A549 (cell line): ENCODE results near the gene MEIOSIN. TPM values are rescaled to one million over a fixed set of nuclear protein-coding genes. Genes with fewer than 3 reads are reported as not detected.

Experiments
- ATAC-seq, 2 experiments: fragments of 200-7000 bp in 1 of 2; fragments of >200 bp in 1 of 2; cut with Nextera tagmentation in 1 of 2; cut with Tn5 transposase in 1 of 2; 3 replicates each; pipeline versions ENCODE4 v1.8.0 to v1.9.1; 2018 to 2020; ENCODE audit warnings: mild to moderate bottlenecking in 1 of 2, moderate library complexity in 1 of 2
- CTCF ChIA-PET: fragments of 300-600 bp; sonication (Branson Sonifier 250); formaldehyde crosslinking; extraction: SDS; loops from one replicate; lab custom pipeline; 2021; ENCODE audit warnings: antibody characterized with exemption, inconsistent platforms; lab: Yijun Ruan, JAX
- POLR2A ChIA-PET: fragments of 350-600 bp; formaldehyde crosslinking; extraction: SDS; loops from one replicate; lab custom pipeline; 2021; ENCODE audit warnings: antibody characterized with exemption, inconsistent platforms; lab: Yijun Ruan, JAX
- DNase-seq, 2 experiments: peaks; one replicate each; pipeline versions ENCODE4 v3.0.0 to v3.0.0-alpha.2; 2011 to 2016; ENCODE audit warnings: low read depth in 1 of 2, low spot score in 1 of 2
- FAIRE-seq: peaks from 2 replicates; lab custom pipeline; 2011; peaks lifted over from hg19 to GRCh38; lab: Jason Lieb, UNC
- H3K27ac ChIP-seq, 2 experiments: fragments of >200 bp; sonication (Bioruptor Twin); formaldehyde crosslinking; 3 replicates each; pipeline ENCODE4 v1.5.1; 2016 to 2017
- H3K4me1 ChIP-seq: fragments of >200 bp; sonication (Bioruptor Twin); formaldehyde crosslinking; 3 replicates; pipeline ENCODE4 v1.6.1; 2016
- H3K4me2 ChIP-seq: fragments of >200 bp; sonication (Bioruptor Twin); formaldehyde crosslinking; 3 replicates; pipeline ENCODE4 v1.6.1; 2016
- H3K4me3 ChIP-seq: fragments of >200 bp; sonication (Bioruptor Twin); formaldehyde crosslinking; 3 replicates; pipeline ENCODE4 v1.5.1; 2016
- H3K9me3 ChIP-seq: fragments of >200 bp; sonication (Bioruptor Twin); formaldehyde crosslinking; 3 replicates; pipeline ENCODE4 v1.6.1; 2016
- BHLHE40 ChIP-seq: IDR thresholded peaks from 2 replicates; pipeline ENCODE4 v1.6.1; 2012; ENCODE audit warnings: low read depth, low read length, inconsistent platforms
- CBX8 ChIP-seq: fragments of 200-600 bp; sonication (generic); IDR thresholded peaks from 2 replicates; pipeline ENCODE4 v1.6.1; 2016
- CHD2 ChIP-seq: fragments of 150-350 bp; IDR thresholded peaks from 2 replicates; pipeline ENCODE4 v1.6.1; 2014; ENCODE audit warnings: low read length; ENCODE audit not compliant: partially characterized antibody
- FOXS1 ChIP-seq: fragments of 250-450 bp; sonication (Bioruptor Pico); IDR thresholded peaks from 2 replicates; pipeline ENCODE4 v1.5.0; 2020; ENCODE audit warnings: mild to moderate bottlenecking, moderate library complexity
- GATA3 ChIP-seq: IDR thresholded peaks from 2 replicates; pipeline ENCODE4 v1.6.1; 2012; ENCODE audit warnings: borderline replicate concordance
- HEYL ChIP-seq: fragments of 250-450 bp; sonication (Bioruptor Pico); IDR thresholded peaks from 2 replicates; pipeline ENCODE4 v1.8.0; 2021; ENCODE audit warnings: mild to moderate bottlenecking, moderate library complexity
- HOXB13 ChIP-seq: fragments of 250-450 bp; sonication (Bioruptor Pico); IDR thresholded peaks from 2 replicates; pipeline ENCODE4 v1.5.0; 2020; ENCODE audit warnings: low read depth, mild to moderate bottlenecking, moderate library complexity
- JUNB ChIP-seq: fragments of >200 bp; sonication (Bioruptor Twin); formaldehyde crosslinking; IDR thresholded peaks from 2 replicates; pipeline ENCODE4 v1.6.1; 2016
- KDM5A ChIP-seq: fragments of 200-600 bp; sonication (generic); IDR thresholded peaks from 2 replicates; pipeline ENCODE4 v1.6.1; 2016; ENCODE audit warnings: antibody characterized with exemption, mild to moderate bottlenecking
- NR3C1 ChIP-seq: fragments of >200 bp; sonication (Bioruptor Twin); formaldehyde crosslinking; IDR thresholded peaks from 3 replicates; pipeline ENCODE4 v1.6.1; 2017
- PHF8 ChIP-seq: fragments of 200-600 bp; sonication (generic); IDR thresholded peaks from 2 replicates; pipeline ENCODE4 v1.6.1; 2016; ENCODE audit warnings: low read depth, mild to moderate bottlenecking, antibody characterized with exemption, moderate library complexity, borderline replicate concordance
- POLR2AphosphoS2 ChIP-seq: conservative IDR thresholded peaks from 2 replicates; pipeline ENCODE4 v1.6.1; 2012; ENCODE audit warnings: low read length, improper control_type of control experiment, inconsistent platforms
- RCOR1 ChIP-seq: fragments of 150-350 bp; IDR thresholded peaks from 2 replicates; pipeline ENCODE4 v1.6.1; 2014; ENCODE audit warnings: antibody characterized with exemption, low read length, low read depth
- RFX5 ChIP-seq: fragments of 450-650 bp; IDR thresholded peaks from 2 replicates; pipeline ENCODE4 v1.7.1; 2014; ENCODE audit warnings: antibody characterized with exemption, mild to moderate bottlenecking, moderate library complexity
- TP53 ChIP-seq: fragments of 250-450 bp; sonication (Bioruptor Pico); IDR thresholded peaks from 2 replicates; pipeline ENCODE4 v1.5.0; 2021; ENCODE audit warnings: mild to moderate bottlenecking, moderate library complexity
- WGBS: methylation state at CpG from one replicate; pipeline ENCODE4 v1.1.6; 2017; ENCODE audit errors: missing lambda C conversion rate; 5-methylcytosine and 5-hydroxymethylcytosine counted together
- polyA plus RNA-seq, 4 experiments: library from polyadenylated mRNA; depleted of rRNA in 3 of 4; stranded (reverse); fragments of >200 nt; fragmentation: RNase III in 1 of 4; extraction: RNeasy Plus Mini Kit Qiagen cat#74134 plus additional on column Dnase treatment in 1 of 4; gene quantifications; 2 replicates in 3 of 4; 3 replicates in 1 of 4; pipeline ENCODE4 v1.2.3, GENCODE V29; 2011 to 2017
- TF ChIP-seq, protein P1 (sequence below): fragments of 450-650 bp; IDR thresholded peaks from 2 replicates; pipeline ENCODE4 v1.6.1; 2014; ENCODE audit warnings: antibody characterized with exemption
- TF ChIP-seq, protein P2 (sequence below): fragments of 150-350 bp; IDR thresholded peaks from 2 replicates; pipeline ENCODE4 v1.6.1; 2014; ENCODE audit warnings: low read depth, mild to moderate bottlenecking, low read length
- TF ChIP-seq, protein P3 (sequence below): fragments of 250-450 bp; sonication (Bioruptor Pico); IDR thresholded peaks from 2 replicates; pipeline ENCODE4 v1.5.0; 2021; ENCODE audit warnings: mild to moderate bottlenecking, moderate library complexity, borderline replicate concordance
- TF ChIP-seq, protein P4 (sequence below): fragments of 200-600 bp; sonication (generic); IDR thresholded peaks from 2 replicates; pipeline ENCODE4 v1.6.1; 2016; ENCODE audit warnings: antibody characterized with exemption, mild to moderate bottlenecking, moderate library complexity

Gene MEIOSIN
- polyA plus RNA-seq, 2 of the 4 experiments (the other 2 are of a cell fraction), result not detected

DNA sequence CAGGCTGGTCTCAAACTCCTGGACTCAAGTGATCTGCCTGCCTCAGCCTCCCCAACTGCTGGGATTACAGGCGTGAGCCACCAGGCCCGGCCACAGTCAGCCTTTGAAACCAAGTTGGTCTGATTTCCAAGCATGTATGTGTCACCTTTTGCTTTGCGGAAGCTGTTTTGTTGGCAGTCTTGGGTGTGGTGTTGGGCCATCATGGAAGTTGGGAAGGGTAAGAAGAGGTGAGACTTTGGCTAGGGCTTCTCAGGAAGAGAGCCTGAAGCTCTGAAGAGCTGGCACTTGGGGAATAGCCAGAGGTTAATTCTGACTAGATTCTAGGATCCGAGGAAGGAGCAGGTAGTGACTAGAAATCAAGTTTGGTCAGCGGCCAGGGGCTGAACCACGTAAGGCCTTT, 79.1 kb downstream of the MEIOSIN start:
- no peak for ATAC-seq
- CTCF ChIA-PET, result interaction anchor here (1.1 to 74.3 kb wide), 5 partner anchors 4 to 120 kb away, joined by 4 to 2204 read pairs (median 151); partner anchors contain the start of genes DMPK, DMWD, FOXA3 and IRF2BP1
- Histone ChIP-seq H3K9me3 (no peaks in the 10 kb centered on the region), H3K4me1 (peaks cover 18% of the 10 kb centered on the region), H3K4me3 (no peak overlapping the region), H3K4me2 (no peak overlapping the region), H3K27ac (0 out of 6 replicates have a peak overlapping the region, but pooled peaks of 1 of the 2 experiments have one; percentile 18)
- FAIRE-seq, result no peak
- POLR2A ChIA-PET, result no interaction called here
- no peak for TF ChIP-seq POLR2AphosphoS2
- TF ChIP-seq FOXS1 (CRISPR knock-in tag), result no peak
- TF ChIP-seq, protein P1, sequence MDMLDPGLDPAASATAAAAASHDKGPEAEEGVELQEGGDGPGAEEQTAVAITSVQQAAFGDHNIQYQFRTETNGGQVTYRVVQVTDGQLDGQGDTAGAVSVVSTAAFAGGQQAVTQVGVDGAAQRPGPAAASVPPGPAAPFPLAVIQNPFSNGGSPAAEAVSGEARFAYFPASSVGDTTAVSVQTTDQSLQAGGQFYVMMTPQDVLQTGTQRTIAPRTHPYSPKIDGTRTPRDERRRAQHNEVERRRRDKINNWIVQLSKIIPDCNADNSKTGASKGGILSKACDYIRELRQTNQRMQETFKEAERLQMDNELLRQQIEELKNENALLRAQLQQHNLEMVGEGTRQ, result no peak
- TF ChIP-seq, protein P2, sequence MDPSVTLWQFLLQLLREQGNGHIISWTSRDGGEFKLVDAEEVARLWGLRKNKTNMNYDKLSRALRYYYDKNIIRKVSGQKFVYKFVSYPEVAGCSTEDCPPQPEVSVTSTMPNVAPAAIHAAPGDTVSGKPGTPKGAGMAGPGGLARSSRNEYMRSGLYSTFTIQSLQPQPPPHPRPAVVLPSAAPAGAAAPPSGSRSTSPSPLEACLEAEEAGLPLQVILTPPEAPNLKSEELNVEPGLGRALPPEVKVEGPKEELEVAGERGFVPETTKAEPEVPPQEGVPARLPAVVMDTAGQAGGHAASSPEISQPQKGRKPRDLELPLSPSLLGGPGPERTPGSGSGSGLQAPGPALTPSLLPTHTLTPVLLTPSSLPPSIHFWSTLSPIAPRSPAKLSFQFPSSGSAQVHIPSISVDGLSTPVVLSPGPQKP, result no peak
- TF ChIP-seq CBX8, result no peak
- no peak for TF ChIP-seq PHF8
- TF ChIP-seq RFX5, result no peak
- TF ChIP-seq HOXB13 (CRISPR knock-in tag), result no peak
- no peak for TF ChIP-seq GATA3
- TF ChIP-seq RCOR1, result no peak
- TF ChIP-seq, protein P3, sequence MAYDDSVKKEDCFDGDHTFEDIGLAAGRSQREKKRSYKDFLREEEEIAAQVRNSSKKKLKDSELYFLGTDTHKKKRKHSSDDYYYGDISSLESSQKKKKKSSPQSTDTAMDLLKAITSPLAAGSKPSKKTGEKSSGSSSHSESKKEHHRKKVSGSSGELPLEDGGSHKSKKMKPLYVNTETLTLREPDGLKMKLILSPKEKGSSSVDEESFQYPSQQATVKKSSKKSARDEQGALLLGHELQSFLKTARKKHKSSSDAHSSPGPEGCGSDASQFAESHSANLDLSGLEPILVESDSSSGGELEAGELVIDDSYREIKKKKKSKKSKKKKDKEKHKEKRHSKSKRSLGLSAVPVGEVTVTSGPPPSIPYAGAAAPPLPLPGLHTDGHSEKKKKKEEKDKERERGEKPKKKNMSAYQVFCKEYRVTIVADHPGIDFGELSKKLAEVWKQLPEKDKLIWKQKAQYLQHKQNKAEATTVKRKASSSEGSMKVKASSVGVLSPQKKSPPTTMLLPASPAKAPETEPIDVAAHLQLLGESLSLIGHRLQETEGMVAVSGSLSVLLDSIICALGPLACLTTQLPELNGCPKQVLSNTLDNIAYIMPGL, result no peak
- no peak for TF ChIP-seq BHLHE40
- TF ChIP-seq KDM5A, result no peak
- no peak for TF ChIP-seq CHD2
- TF ChIP-seq NR3C1, result no peak
- TF ChIP-seq JUNB, result no peak
- TF ChIP-seq, protein P4, sequence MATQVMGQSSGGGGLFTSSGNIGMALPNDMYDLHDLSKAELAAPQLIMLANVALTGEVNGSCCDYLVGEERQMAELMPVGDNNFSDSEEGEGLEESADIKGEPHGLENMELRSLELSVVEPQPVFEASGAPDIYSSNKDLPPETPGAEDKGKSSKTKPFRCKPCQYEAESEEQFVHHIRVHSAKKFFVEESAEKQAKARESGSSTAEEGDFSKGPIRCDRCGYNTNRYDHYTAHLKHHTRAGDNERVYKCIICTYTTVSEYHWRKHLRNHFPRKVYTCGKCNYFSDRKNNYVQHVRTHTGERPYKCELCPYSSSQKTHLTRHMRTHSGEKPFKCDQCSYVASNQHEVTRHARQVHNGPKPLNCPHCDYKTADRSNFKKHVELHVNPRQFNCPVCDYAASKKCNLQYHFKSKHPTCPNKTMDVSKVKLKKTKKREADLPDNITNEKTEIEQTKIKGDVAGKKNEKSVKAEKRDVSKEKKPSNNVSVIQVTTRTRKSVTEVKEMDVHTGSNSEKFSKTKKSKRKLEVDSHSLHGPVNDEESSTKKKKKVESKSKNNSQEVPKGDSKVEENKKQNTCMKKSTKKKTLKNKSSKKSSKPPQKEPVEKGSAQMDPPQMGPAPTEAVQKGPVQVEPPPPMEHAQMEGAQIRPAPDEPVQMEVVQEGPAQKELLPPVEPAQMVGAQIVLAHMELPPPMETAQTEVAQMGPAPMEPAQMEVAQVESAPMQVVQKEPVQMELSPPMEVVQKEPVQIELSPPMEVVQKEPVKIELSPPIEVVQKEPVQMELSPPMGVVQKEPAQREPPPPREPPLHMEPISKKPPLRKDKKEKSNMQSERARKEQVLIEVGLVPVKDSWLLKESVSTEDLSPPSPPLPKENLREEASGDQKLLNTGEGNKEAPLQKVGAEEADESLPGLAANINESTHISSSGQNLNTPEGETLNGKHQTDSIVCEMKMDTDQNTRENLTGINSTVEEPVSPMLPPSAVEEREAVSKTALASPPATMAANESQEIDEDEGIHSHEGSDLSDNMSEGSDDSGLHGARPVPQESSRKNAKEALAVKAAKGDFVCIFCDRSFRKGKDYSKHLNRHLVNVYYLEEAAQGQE, result no peak
- no peak for TF ChIP-seq TP53
- no peak for TF ChIP-seq HEYL
- WGBS, result 86% methylated on average over 6 of the region's 6 CpGs
- no peak for DNase-seq

Other genes with a start within 250 kb of the MEIOSIN start
- gene RTN2, start 236.4 kb upstream of the MEIOSIN start, polyA plus RNA-seq (2011; rRNA removed), result 4.7 and 5.3 TPM in 2 replicates
- 6.3 to 9.0 TPM (median 8.1 TPM) in 3 replicates for gene RTN2, start 236.4 kb upstream of the MEIOSIN start, polyA plus RNA-seq (2017; fragmentation: RNase III; extraction: RNeasy Plus Mini Kit Qiagen cat#74134 plus additional on column Dnase treatment)
- gene PPM1N, start 235.0 kb upstream of the MEIOSIN start, polyA plus RNA-seq (2011; rRNA removed), result 9.2 and 9.8 TPM in 2 replicates
- gene PPM1N, start 235.0 kb upstream of the MEIOSIN start, polyA plus RNA-seq (2017; fragmentation: RNase III; extraction: RNeasy Plus Mini Kit Qiagen cat#74134 plus additional on column Dnase treatment), result 6.6 to 11.2 TPM (median 10.5 TPM) in 3 replicates
- 59.1 and 64.5 TPM in 2 replicates for gene VASP, start 226.0 kb upstream of the MEIOSIN start, polyA plus RNA-seq (2011; rRNA removed)
- gene VASP, start 226.0 kb upstream of the MEIOSIN start, polyA plus RNA-seq (2017; fragmentation: RNase III; extraction: RNeasy Plus Mini Kit Qiagen cat#74134 plus additional on column Dnase treatment), result 83.8 to 94.6 TPM (median 94.3 TPM) in 3 replicates
- gene OPA3, start 148.6 kb upstream of the MEIOSIN start, polyA plus RNA-seq (2011; rRNA removed), result 21.8 and 29.1 TPM in 2 replicates
- gene OPA3, start 148.6 kb upstream of the MEIOSIN start, polyA plus RNA-seq (2017; fragmentation: RNase III; extraction: RNeasy Plus Mini Kit Qiagen cat#74134 plus additional on column Dnase treatment), result 13.8 to 15.9 TPM (median 15.6 TPM) in 3 replicates
- gene GPR4, start 131.2 kb upstream of the MEIOSIN start, polyA plus RNA-seq (2011; rRNA removed), result 0.10 TPM in 1 of 2 replicates, not detected in the other
- gene GPR4, start 131.2 kb upstream of the MEIOSIN start, polyA plus RNA-seq (2017; fragmentation: RNase III; extraction: RNeasy Plus Mini Kit Qiagen cat#74134 plus additional on column Dnase treatment), result 0.03 to 0.12 TPM (median 0.04 TPM) in 3 replicates
- gene EML2, start 94.0 kb upstream of the MEIOSIN start, polyA plus RNA-seq (2011; rRNA removed), result 19.9 and 22.7 TPM in 2 replicates
- 25.9 to 30.6 TPM (median 29.0 TPM) in 3 replicates for gene EML2, start 94.0 kb upstream of the MEIOSIN start, polyA plus RNA-seq (2017; fragmentation: RNase III; extraction: RNeasy Plus Mini Kit Qiagen cat#74134 plus additional on column Dnase treatment)
- 0.83 and 1.2 TPM in 2 replicates for gene GIPR, start 65.2 kb upstream of the MEIOSIN start, polyA plus RNA-seq (2011; rRNA removed)
- 0.96 to 1.6 TPM (median 1.4 TPM) in 3 replicates for gene GIPR, start 65.2 kb upstream of the MEIOSIN start, polyA plus RNA-seq (2017; fragmentation: RNase III; extraction: RNeasy Plus Mini Kit Qiagen cat#74134 plus additional on column Dnase treatment)
- 974 and 1,002 TPM in 2 replicates for gene SNRPD2, start 41.5 kb upstream of the MEIOSIN start, polyA plus RNA-seq (2011; rRNA removed)
- gene SNRPD2, start 41.5 kb upstream of the MEIOSIN start, polyA plus RNA-seq (2017; fragmentation: RNase III; extraction: RNeasy Plus Mini Kit Qiagen cat#74134 plus additional on column Dnase treatment), result 785 to 834 TPM (median 811 TPM) in 3 replicates
- gene QPCTL, start 40.8 kb upstream of the MEIOSIN start, polyA plus RNA-seq (2011; rRNA removed), result 9.4 and 10.3 TPM in 2 replicates
- gene QPCTL, start 40.8 kb upstream of the MEIOSIN start, polyA plus RNA-seq (2017; fragmentation: RNase III; extraction: RNeasy Plus Mini Kit Qiagen cat#74134 plus additional on column Dnase treatment), result 6.7 to 10.4 TPM (median 8.4 TPM) in 3 replicates
- 4.9 and 6.9 TPM in 2 replicates for gene FBXO46, start 2.5 kb upstream of the MEIOSIN start, polyA plus RNA-seq (2011; rRNA removed)
- gene FBXO46, start 2.5 kb upstream of the MEIOSIN start, polyA plus RNA-seq (2017; fragmentation: RNase III; extraction: RNeasy Plus Mini Kit Qiagen cat#74134 plus additional on column Dnase treatment), result 10.9 to 12.7 TPM (median 11.5 TPM) in 3 replicates
- gene SIX5, start 35.8 kb downstream of the MEIOSIN start, polyA plus RNA-seq (2011; rRNA removed), result 8.9 and 10.0 TPM in 2 replicates
- 19.6 to 24.7 TPM (median 24.7 TPM) in 3 replicates for gene SIX5, start 35.8 kb downstream of the MEIOSIN start, polyA plus RNA-seq (2017; fragmentation: RNase III; extraction: RNeasy Plus Mini Kit Qiagen cat#74134 plus additional on column Dnase treatment)
- 12.5 and 21.6 TPM in 2 replicates for gene DMPK, start 49.1 kb downstream of the MEIOSIN start, polyA plus RNA-seq (2011; rRNA removed)
- 46.3 to 57.5 TPM (median 56.6 TPM) in 3 replicates for gene DMPK, start 49.1 kb downstream of the MEIOSIN start, polyA plus RNA-seq (2017; fragmentation: RNase III; extraction: RNeasy Plus Mini Kit Qiagen cat#74134 plus additional on column Dnase treatment)
- 17.1 and 17.5 TPM in 2 replicates for gene DMWD, start 59.4 kb downstream of the MEIOSIN start, polyA plus RNA-seq (2011; rRNA removed)
- 29.9 to 31.3 TPM (median 29.9 TPM) in 3 replicates for gene DMWD, start 59.4 kb downstream of the MEIOSIN start, polyA plus RNA-seq (2017; fragmentation: RNase III; extraction: RNeasy Plus Mini Kit Qiagen cat#74134 plus additional on column Dnase treatment)
- gene RSPH6A, start 81.9 kb downstream of the MEIOSIN start, polyA plus RNA-seq (2011; rRNA removed), result 0.04 TPM in 1 of 2 replicates, not detected in the other
- 0.04 TPM in 1 of 3 replicates, not detected in the others for gene RSPH6A, start 81.9 kb downstream of the MEIOSIN start, polyA plus RNA-seq (2017; fragmentation: RNase III; extraction: RNeasy Plus Mini Kit Qiagen cat#74134 plus additional on column Dnase treatment)
- 92.6 and 105 TPM in 2 replicates for gene SYMPK, start 129.7 kb downstream of the MEIOSIN start, polyA plus RNA-seq (2011; rRNA removed)
- gene SYMPK, start 129.7 kb downstream of the MEIOSIN start, polyA plus RNA-seq (2017; fragmentation: RNase III; extraction: RNeasy Plus Mini Kit Qiagen cat#74134 plus additional on column Dnase treatment), result 57.8 to 61.9 TPM (median 58.1 TPM) in 3 replicates
- 5.3 and 6.5 TPM in 2 replicates for gene FOXA3, start 130.9 kb downstream of the MEIOSIN start, polyA plus RNA-seq (2011; rRNA removed)
- 1.2 to 1.6 TPM (median 1.3 TPM) in 3 replicates for gene FOXA3, start 130.9 kb downstream of the MEIOSIN start, polyA plus RNA-seq (2017; fragmentation: RNase III; extraction: RNeasy Plus Mini Kit Qiagen cat#74134 plus additional on column Dnase treatment)
- gene IRF2BP1, start 152.7 kb downstream of the MEIOSIN start, polyA plus RNA-seq (2011; rRNA removed), result 9.5 and 10.9 TPM in 2 replicates
- gene IRF2BP1, start 152.7 kb downstream of the MEIOSIN start, polyA plus RNA-seq (2017; fragmentation: RNase III; extraction: RNeasy Plus Mini Kit Qiagen cat#74134 plus additional on column Dnase treatment), result 20.1 to 23.1 TPM (median 21.3 TPM) in 3 replicates
- gene MYPOP, start 169.2 kb downstream of the MEIOSIN start, polyA plus RNA-seq (2011; rRNA removed), result 2.1 and 3.4 TPM in 2 replicates
- gene MYPOP, start 169.2 kb downstream of the MEIOSIN start, polyA plus RNA-seq (2017; fragmentation: RNase III; extraction: RNeasy Plus Mini Kit Qiagen cat#74134 plus additional on column Dnase treatment), result 7.9 to 10.6 TPM (median 10.5 TPM) in 3 replicates
- gene NANOS2, start 181.3 kb downstream of the MEIOSIN start, polyA plus RNA-seq (2011; rRNA removed), result not detected in 2 replicates
- not detected in 3 replicates for gene NANOS2, start 181.3 kb downstream of the MEIOSIN start, polyA plus RNA-seq (2017; fragmentation: RNase III; extraction: RNeasy Plus Mini Kit Qiagen cat#74134 plus additional on column Dnase treatment)
- 0.06 and 0.17 TPM in 2 replicates for gene NOVA2, start 240.4 kb downstream of the MEIOSIN start, polyA plus RNA-seq (2011; rRNA removed)
- gene NOVA2, start 240.4 kb downstream of the MEIOSIN start, polyA plus RNA-seq (2017; fragmentation: RNase III; extraction: RNeasy Plus Mini Kit Qiagen cat#74134 plus additional on column Dnase treatment), result 0.13 to 0.30 TPM (median 0.24 TPM) in 3 replicates